ENCODE data around the gene MICAL3. TPM values are rescaled to one million over a fixed set of nuclear protein-coding genes. Genes with fewer than 3 reads are reported as not detected.

MICAL3 gene
- total and polyA plus RNA-seq, 9 of the 15 experiments (the other 6 are each of a cell fraction or from before 2014, with no cell fraction given), result 0.53 to 32.1 (median 12.3) TPM

DNA sequence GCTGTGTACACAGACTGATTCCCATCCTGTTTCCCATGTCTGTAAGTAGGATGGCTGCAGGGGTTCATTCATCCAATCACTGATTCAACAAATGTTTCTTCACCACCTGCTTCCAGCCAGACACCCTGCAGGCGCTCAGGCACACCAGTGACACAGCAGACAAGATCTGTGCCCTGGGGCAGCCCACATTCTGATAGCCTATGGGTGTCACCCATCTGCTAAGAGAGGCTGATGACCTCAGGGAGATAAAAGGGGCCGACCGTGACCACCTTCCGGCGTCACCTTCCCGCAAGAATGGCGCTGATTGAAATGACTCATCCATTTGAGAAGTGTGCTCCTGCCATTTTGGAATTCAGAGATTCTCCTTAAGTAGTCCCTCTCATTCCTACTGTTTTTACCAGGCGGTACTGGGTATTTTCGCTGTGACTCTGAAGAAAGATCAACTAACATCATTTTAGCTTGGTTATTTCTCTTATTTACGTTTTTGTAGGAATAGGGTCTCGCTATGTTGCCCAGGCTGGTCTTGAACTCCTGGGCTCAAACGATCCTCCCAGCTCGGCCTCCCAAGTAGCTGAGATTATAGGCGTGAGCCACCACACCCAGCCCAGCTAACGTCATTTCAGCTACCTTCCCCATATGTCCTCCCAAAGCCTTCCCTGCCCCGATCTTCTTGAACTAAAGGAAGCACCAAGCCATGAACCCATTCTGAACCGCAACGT, 176.8 kb downstream of the MICAL3 start (continued):
- no peak for TF ChIP-seq POLR3G (IDR thresholded peaks at IDR 0.05; ENCODE audit: extremely low read depth, insufficient read length, insufficient replicate concordance)
- TF ChIP-seq NRF1 (conservative IDR thresholded peaks at IDR 0.05 in 1 of 2, IDR thresholded peaks at IDR 0.05 in 1 of 2), result peak; percentile 30 to 31; a peak in 2 of 4 replicates
- peak; percentile 93 for TF ChIP-seq BHLHE40 (IDR thresholded peaks at IDR 0.05; ENCODE audit: low read length)
- TF ChIP-seq, protein P1, sequence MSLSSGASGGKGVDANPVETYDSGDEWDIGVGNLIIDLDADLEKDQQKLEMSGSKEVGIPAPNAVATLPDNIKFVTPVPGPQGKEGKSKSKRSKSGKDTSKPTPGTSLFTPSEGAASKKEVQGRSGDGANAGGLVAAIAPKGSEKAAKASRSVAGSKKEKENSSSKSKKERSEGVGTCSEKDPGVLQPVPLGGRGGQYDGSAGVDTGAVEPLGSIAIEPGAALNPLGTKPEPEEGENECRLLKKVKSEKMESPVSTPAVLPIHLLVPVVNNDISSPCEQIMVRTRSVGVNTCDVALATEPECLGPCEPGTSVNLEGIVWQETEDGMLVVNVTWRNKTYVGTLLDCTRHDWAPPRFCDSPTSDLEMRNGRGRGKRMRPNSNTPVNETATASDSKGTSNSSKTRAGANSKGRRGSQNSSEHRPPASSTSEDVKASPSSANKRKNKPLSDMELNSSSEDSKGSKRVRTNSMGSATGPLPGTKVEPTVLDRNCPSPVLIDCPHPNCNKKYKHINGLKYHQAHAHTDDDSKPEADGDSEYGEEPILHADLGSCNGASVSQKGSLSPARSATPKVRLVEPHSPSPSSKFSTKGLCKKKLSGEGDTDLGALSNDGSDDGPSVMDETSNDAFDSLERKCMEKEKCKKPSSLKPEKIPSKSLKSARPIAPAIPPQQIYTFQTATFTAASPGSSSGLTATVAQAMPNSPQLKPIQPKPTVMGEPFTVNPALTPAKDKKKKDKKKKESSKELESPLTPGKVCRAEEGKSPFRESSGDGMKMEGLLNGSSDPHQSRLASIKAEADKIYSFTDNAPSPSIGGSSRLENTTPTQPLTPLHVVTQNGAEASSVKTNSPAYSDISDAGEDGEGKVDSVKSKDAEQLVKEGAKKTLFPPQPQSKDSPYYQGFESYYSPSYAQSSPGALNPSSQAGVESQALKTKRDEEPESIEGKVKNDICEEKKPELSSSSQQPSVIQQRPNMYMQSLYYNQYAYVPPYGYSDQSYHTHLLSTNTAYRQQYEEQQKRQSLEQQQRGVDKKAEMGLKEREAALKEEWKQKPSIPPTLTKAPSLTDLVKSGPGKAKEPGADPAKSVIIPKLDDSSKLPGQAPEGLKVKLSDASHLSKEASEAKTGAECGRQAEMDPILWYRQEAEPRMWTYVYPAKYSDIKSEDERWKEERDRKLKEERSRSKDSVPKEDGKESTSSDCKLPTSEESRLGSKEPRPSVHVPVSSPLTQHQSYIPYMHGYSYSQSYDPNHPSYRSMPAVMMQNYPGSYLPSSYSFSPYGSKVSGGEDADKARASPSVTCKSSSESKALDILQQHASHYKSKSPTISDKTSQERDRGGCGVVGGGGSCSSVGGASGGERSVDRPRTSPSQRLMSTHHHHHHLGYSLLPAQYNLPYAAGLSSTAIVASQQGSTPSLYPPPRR (CRISPR knock-in tag; IDR thresholded peaks at IDR 0.05; ENCODE audit: borderline replicate concordance), result no peak
- TF ChIP-seq YY1 (IDR thresholded peaks at IDR 0.05; ENCODE audit: borderline replicate concordance in 1 of 3, control insufficient read depth in 1 of 3, extremely low read depth in 1 of 3, insufficient read depth in 3 of 3, insufficient read length in 1 of 3, insufficient replicate concordance in 2 of 3, low read depth in 1 of 3, low read length in 2 of 3), result peak in 2 of 3 experiments; percentile 49 to 89
- TF ChIP-seq, protein P2, sequence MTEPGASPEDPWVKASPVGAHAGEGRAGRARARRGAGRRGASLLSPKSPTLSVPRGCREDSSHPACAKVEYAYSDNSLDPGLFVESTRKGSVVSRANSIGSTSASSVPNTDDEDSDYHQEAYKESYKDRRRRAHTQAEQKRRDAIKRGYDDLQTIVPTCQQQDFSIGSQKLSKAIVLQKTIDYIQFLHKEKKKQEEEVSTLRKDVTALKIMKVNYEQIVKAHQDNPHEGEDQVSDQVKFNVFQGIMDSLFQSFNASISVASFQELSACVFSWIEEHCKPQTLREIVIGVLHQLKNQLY (CRISPR knock-in tag; conservative IDR thresholded peaks at IDR 0.05), result no peak
- no peak for TF ChIP-seq HDAC8 (tag; IDR thresholded peaks at IDR 0.05)
- no peak for TF ChIP-seq ZC3H11A (IDR thresholded peaks at IDR 0.05; ENCODE audit: low read depth, low read length)
- no peak for TF ChIP-seq ATF1 (CRISPR knock-in tag; IDR thresholded peaks at IDR 0.05)
- TF ChIP-seq ATF1 (tag; IDR thresholded peaks at IDR 0.05), result peak; percentile 77
- no peak for TF ChIP-seq RBM15 (IDR thresholded peaks at IDR 0.05; ENCODE audit: insufficient read depth, low read length)
- TF ChIP-seq GATA2 (CRISPR knock-in tag; IDR thresholded peaks at IDR 0.05), result peak; percentile 18; the same call in 1 of the 2 replicates
- TF ChIP-seq ELF4 (CRISPR knock-in tag; IDR thresholded peaks at IDR 0.05), result no peak
- TF ChIP-seq SOX6 (IDR thresholded peaks at IDR 0.05), result peak; percentile 83
- peak; percentile 60 for TF ChIP-seq TEAD4 (IDR thresholded peaks at IDR 0.05; ENCODE audit: low read length)
- TF ChIP-seq TEAD4 (CRISPR knock-in tag; IDR thresholded peaks at IDR 0.05; ENCODE audit: borderline replicate concordance), result no peak
- no peak for TF ChIP-seq ADNP (tag; IDR thresholded peaks at IDR 0.05)
- peak; percentile 54 for TF ChIP-seq MEIS2 (IDR thresholded peaks at IDR 0.05; ENCODE audit: partially characterized antibody)
- peak in 1 of 2 experiments; percentile 69; a peak in 2 of 4 replicates for TF ChIP-seq HDAC1 (IDR thresholded peaks at IDR 0.05)
- no peak for TF ChIP-seq ZBTB17 (CRISPR knock-in tag; IDR thresholded peaks at IDR 0.05)
- peak; percentile 97 for TF ChIP-seq FOSL1 (tag; conservative IDR thresholded peaks at IDR 0.05)
- TF ChIP-seq HEY1 (CRISPR knock-in tag; IDR thresholded peaks at IDR 0.05; ENCODE audit: borderline replicate concordance), result no peak
- peak; percentile 63 for TF ChIP-seq CXXC5 (CRISPR knock-in tag; IDR thresholded peaks at IDR 0.05)
- TF ChIP-seq CBFA2T2 (conservative IDR thresholded peaks at IDR 0.05), result peak; percentile 47
- TF ChIP-seq TCF3 (CRISPR knock-in tag; IDR thresholded peaks at IDR 0.05), result peak; percentile 35

Data from K562 (cell line).